K562 (cell line): ENCODE results near the gene COQ4. TPM values are rescaled to one million over a fixed set of nuclear protein-coding genes. Genes with fewer than 3 reads are reported as not detected.

Experiments
- CHAMP1 ChIP-seq: fragments of 450-650 bp; IDR thresholded peaks from 2 replicates; pipeline ENCODE4 v1.6.1; 2016; ENCODE audit warnings: mild to moderate bottlenecking
- EP400 ChIP-seq: fragments of 450-650 bp; IDR thresholded peaks from 2 replicates; pipeline ENCODE4 v1.6.1; 2017; ENCODE audit warnings: antibody characterized with exemption, mild to moderate bottlenecking, moderate library complexity
- FOXA3 ChIP-seq, 2 experiments: fragments of 450-650 bp in 1 of 2; sonication (generic) in 1 of 2; formaldehyde crosslinking; IDR thresholded peaks in 1 of 2; conservative IDR thresholded peaks in 1 of 2; 2 replicates each; pipeline versions ENCODE4 v1.4.0 to v1.8.0; 2020 to 2022; ENCODE audit warnings: mild to moderate bottlenecking in 2 of 2, missing genetic modification reagents in 1 of 2
- HMG20A ChIP-seq: fragments of 450-650 bp; formaldehyde crosslinking; conservative IDR thresholded peaks from 2 replicates; pipeline ENCODE4 v1.4.0; 2020; ENCODE audit warnings: mild to moderate bottlenecking, mixed read lengths
- MITF ChIP-seq: IDR thresholded peaks from 2 replicates; pipeline ENCODE4 v1.6.1; 2014; ENCODE audit warnings: antibody characterized with exemption
- NBN ChIP-seq: fragments of 450-650 bp; IDR thresholded peaks from 2 replicates; pipeline ENCODE4 v1.6.1; 2016; ENCODE audit warnings: low read depth, mild to moderate bottlenecking
- NFE2 ChIP-seq: IDR thresholded peaks from 2 replicates; pipeline ENCODE4 v1.6.1; 2014; ENCODE audit warnings: antibody characterized with exemption, low read depth
- TBL1XR1 ChIP-seq, 2 experiments: IDR thresholded peaks; 2 replicates each; pipeline ENCODE4 v1.6.1; 2012; ENCODE audit warnings: improper control_type of control experiment in 2 of 2, low read length in 2 of 2, mild to moderate bottlenecking in 1 of 2
- TEAD2 ChIP-seq: fragments of 450-650 bp; IDR thresholded peaks from 2 replicates; pipeline ENCODE4 v1.6.1; 2016; ENCODE audit warnings: missing genetic modification characterization, control low read depth, missing compliant biosample characterization
- TEAD4 ChIP-seq, 2 experiments: sonication (generic) in 1 of 2; formaldehyde crosslinking in 1 of 2; IDR thresholded peaks; 2 replicates each; pipeline versions ENCODE4 v1.6.1 to v1.8.0; 2012 to 2022; ENCODE audit warnings: borderline replicate concordance in 1 of 2, inconsistent platforms in 1 of 2, low read length in 1 of 2, mild to moderate bottlenecking in 1 of 2, missing genetic modification reagents in 1 of 2
- ZFX ChIP-seq: sonication (generic); formaldehyde crosslinking; IDR thresholded peaks from 2 replicates; pipeline ENCODE4 v1.8.0; 2022; ENCODE audit warnings: mild to moderate bottlenecking, missing genetic modification reagents, moderate library complexity
- ZNF512 ChIP-seq: IDR thresholded peaks from 2 replicates; pipeline ENCODE4 v1.6.1; 2016; ENCODE audit warnings: missing genetic modification characterization, missing compliant biosample characterization
- ZNF707 ChIP-seq: fragments of 250-450 bp; sonication (Bioruptor Pico); conservative IDR thresholded peaks from 2 replicates; pipeline ENCODE4 v1.8.0; 2022; ENCODE audit warnings: inconsistent platforms, mild to moderate bottlenecking, moderate library complexity
- ZNF77 ChIP-seq: fragments of 250-450 bp; sonication (Bioruptor Pico); IDR thresholded peaks from 2 replicates; pipeline ENCODE4 v1.5.0; 2020
- polyA plus RNA-seq, 8 experiments: library from polyadenylated mRNA; depleted of rRNA in 4 of 8; stranded (reverse) in 5 of 8; unstranded in 3 of 8; fragments of >200 nt; fragmentation: Nextera tagmentation in 2 of 8; fragmentation: Illumina TruSeq in 1 of 8; extraction: Ambion mirVana in 2 of 8; extraction: Trizol in 1 of 8; gene quantifications; 2 replicates each; pipeline versions ENCODE4 v1.2.1 to v1.2.3, GENCODE V29; 2011 to 2014; ENCODE audit warnings: inconsistent platforms in 1 of 8, missing spikeins in 1 of 8
- total RNA-seq, 7 experiments: library from RNA; depleted of rRNA in 6 of 7; stranded (reverse); fragments of >200 nt in 6 of 7; fragmentation: Illumina TruSeq in 2 of 7; extraction: Trizol in 2 of 7; gene quantifications; 2 replicates each; pipeline versions ENCODE4 v1.2.1 to v1.2.3, GENCODE V29; 2011 to 2021; ENCODE audit warnings: low replicate concordance in 1 of 7
- TF ChIP-seq, protein P1 (sequence below): IDR thresholded peaks from 3 replicates; pipeline ENCODE4 v1.6.1; 2011; ENCODE audit warnings: borderline replicate concordance, mild to moderate bottlenecking; ENCODE audit not compliant: insufficient read length, insufficient read depth

Gene COQ4
- total and polyA plus RNA-seq, 9 of the 15 experiments (the other 6 are each of a cell fraction or from before 2014, with no cell fraction given): 9.1 to 135 (median 67.2) TPM

GRCh38 chr9:128370752-128371629, 48.4 kb downstream of the COQ4 start, which contains the start of gene URM1 (continued):
- TF ChIP-seq TEAD4 (IDR thresholded peaks at IDR 0.05; ENCODE audit: low read length): no peak
- TF ChIP-seq TEAD4 (CRISPR knock-in tag; IDR thresholded peaks at IDR 0.05; ENCODE audit: borderline replicate concordance): no peak
- no peak for TF ChIP-seq FOXA3 (CRISPR knock-in tag; conservative IDR thresholded peaks at IDR 0.05 in 1 of 2, IDR thresholded peaks at IDR 0.05 in 1 of 2)
- peak; percentile 54 for TF ChIP-seq ZFX
- TF ChIP-seq HMG20A (CRISPR knock-in tag): no peak
- TF ChIP-seq ZNF77 (CRISPR knock-in tag): no peak
- TF ChIP-seq TEAD2 (tag): no peak
- no peak for TF ChIP-seq TBL1XR1 (IDR thresholded peaks at IDR 0.05; ENCODE audit: low read length in 2 of 2)
- no peak for TF ChIP-seq CHAMP1
- TF ChIP-seq MITF: no peak
- TF ChIP-seq ZNF707 (CRISPR knock-in tag): no peak
- TF ChIP-seq ZNF512 (tag): no peak
- peak; percentile 77 for TF ChIP-seq EP400
- TF ChIP-seq NFE2: no peak
- 0 out of 2 replicates have a peak, but pooled peaks have one; percentile 28 for TF ChIP-seq NBN
- TF ChIP-seq, protein P1, sequence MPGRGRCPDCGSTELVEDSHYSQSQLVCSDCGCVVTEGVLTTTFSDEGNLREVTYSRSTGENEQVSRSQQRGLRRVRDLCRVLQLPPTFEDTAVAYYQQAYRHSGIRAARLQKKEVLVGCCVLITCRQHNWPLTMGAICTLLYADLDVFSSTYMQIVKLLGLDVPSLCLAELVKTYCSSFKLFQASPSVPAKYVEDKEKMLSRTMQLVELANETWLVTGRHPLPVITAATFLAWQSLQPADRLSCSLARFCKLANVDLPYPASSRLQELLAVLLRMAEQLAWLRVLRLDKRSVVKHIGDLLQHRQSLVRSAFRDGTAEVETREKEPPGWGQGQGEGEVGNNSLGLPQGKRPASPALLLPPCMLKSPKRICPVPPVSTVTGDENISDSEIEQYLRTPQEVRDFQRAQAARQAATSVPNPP: no peak
